HCT116 (cell line): ENCODE measurements around the gene ZNF493. TPM values are rescaled to one million over a fixed set of nuclear protein-coding genes. Genes with fewer than 3 reads are reported as not detected.

ENCODE experiments used
- ATAC-seq: fragments of 200-7000 bp; cut with Tn5 transposase; 2 replicates; pipeline ENCODE4 v1.9.1; 2020; ENCODE audit warnings: mild to moderate bottlenecking, moderate library complexity
- BruUV-seq: library from RNA; stranded (reverse); fragments of 400-500 nt; replicated peaks from 2 replicates; lab custom pipeline; 2021; lab: Mats Ljungman, UMichigan
- CTCF ChIA-PET: fragments of 300-600 bp; sonication (Branson Sonifier 250); formaldehyde crosslinking; loops from one replicate; lab custom pipeline; 2021; ENCODE audit warnings: antibody characterized with exemption; lab: Charles Lee
- POLR2A ChIA-PET: fragments of 300-600, 350-600 bp; sonication (Branson Sonifier 250); formaldehyde crosslinking; loops from one replicate; lab custom pipeline; 2021; ENCODE audit warnings: antibody characterized with exemption; lab: Charles Lee
- RAD21 ChIA-PET, 2 experiments: fragments of 300-600 bp; sonication (Branson Sonifier 250); formaldehyde crosslinking; loops; one replicate each; lab custom pipeline; 2023; ENCODE audit warnings: low total read pairs in 2 of 2; ENCODE audit not compliant: uncharacterized antibody in 2 of 2, unreplicated experiment in 2 of 2, low non-redundant PET in 1 of 2; lab: Charles Lee
- DNase-seq: peaks from one replicate; pipeline ENCODE4 v3.0.0-alpha.2; 2010; ENCODE audit warnings: low read depth, low spot score
- H2AFZ ChIP-seq: fragments of 200-600 bp; shearing (Covaris generic), sonication (generic); 2 replicates; pipeline ENCODE4 v1.6.1; 2017; ENCODE audit warnings: low read depth, mixed run types, mixed read lengths, antibody characterized with exemption, low read length; ENCODE audit not compliant: poor library complexity, severe bottlenecking
- H3K27ac ChIP-seq: 2 replicates; pipeline ENCODE4 v1.5.1; 2012; ENCODE audit warnings: low read depth, low read length
- H3K27me3 ChIP-seq: fragments of 200-600 bp; sonication (generic); 2 replicates; pipeline ENCODE4 v1.6.1; 2016; ENCODE audit warnings: mixed run types, low read length, mixed read lengths; ENCODE audit not compliant: insufficient read depth
- H3K36me3 ChIP-seq, 2 experiments: fragments of 200-500 bp in 1 of 2; fragments of 200-600 bp in 1 of 2; sonication (Bioruptor generic) in 1 of 2; sonication (generic) in 1 of 2; 2 replicates each; pipeline versions ENCODE4 v1.5.1 to v1.6.1; 2014 to 2016; ENCODE audit warnings: low read length in 2 of 2, inconsistent platforms in 1 of 2, mixed read lengths in 1 of 2, mixed run types in 1 of 2; ENCODE audit not compliant: insufficient read depth in 2 of 2, control insufficient read depth in 1 of 2
- H3K4me1 ChIP-seq, 2 experiments: fragments of 200-600 bp in 1 of 2; sonication (generic) in 1 of 2; 2 replicates each; pipeline versions ENCODE4 v1.5.1 to v1.6.1; 2012 to 2017; ENCODE audit warnings: low read length in 2 of 2, inconsistent platforms in 1 of 2, mild to moderate bottlenecking in 1 of 2, mixed read lengths in 1 of 2, mixed run types in 1 of 2, moderate library complexity in 1 of 2; ENCODE audit not compliant: insufficient read depth in 2 of 2, control insufficient read depth in 1 of 2
- H3K4me2 ChIP-seq: fragments of 200-600 bp; sonication (generic); 2 replicates; pipeline ENCODE4 v1.6.1; 2017; ENCODE audit warnings: mixed run types, low read length, mixed read lengths
- H3K4me3 ChIP-seq, 2 experiments: fragments of 200-600 bp in 1 of 2; sonication (generic) in 1 of 2; replicated peaks in 1 of 2; 2 replicates each; pipeline ENCODE4 v1.5.1; 2011 to 2016; ENCODE audit warnings: low read length in 2 of 2, control low read depth in 1 of 2, low read depth in 1 of 2, mild to moderate bottlenecking in 1 of 2, mixed read lengths in 1 of 2, mixed run types in 1 of 2
- H3K79me2 ChIP-seq: fragments of 200-600 bp; sonication (generic); 2 replicates; pipeline ENCODE4 v1.6.1; 2017; ENCODE audit warnings: mild to moderate bottlenecking, mixed run types, low read length, moderate library complexity, mixed read lengths; ENCODE audit not compliant: insufficient read depth
- H3K9ac ChIP-seq: fragments of 200-600 bp; sonication (generic); 2 replicates; pipeline ENCODE4 v1.6.1; 2016; ENCODE audit warnings: low read length, mixed read lengths
- H3K9me2 ChIP-seq: fragments of 200-600 bp; sonication (generic), shearing (Covaris generic); 2 replicates; pipeline ENCODE4 v1.6.1; 2017; ENCODE audit warnings: mixed run types, mild to moderate bottlenecking, moderate library complexity; ENCODE audit not compliant: insufficient read depth
- H3K9me3 ChIP-seq, 2 experiments: fragments of 200-500 bp in 1 of 2; fragments of 200-600 bp in 1 of 2; sonication (Bioruptor generic) in 1 of 2; sonication (generic) in 1 of 2; 2 replicates each; pipeline ENCODE4 v1.6.1; 2014 to 2017; ENCODE audit warnings: low read length in 2 of 2, mixed read lengths in 2 of 2, inconsistent platforms in 1 of 2, low read depth in 1 of 2, mild to moderate bottlenecking in 1 of 2, mixed run types in 1 of 2, moderate library complexity in 1 of 2; ENCODE audit not compliant: control insufficient read depth in 1 of 2, insufficient read depth in 1 of 2
- H4K20me1 ChIP-seq: fragments of 200-600 bp; sonication (generic), shearing (Covaris generic); 2 replicates; pipeline ENCODE4 v1.6.1; 2017; ENCODE audit warnings: mixed run types, mild to moderate bottlenecking, moderate library complexity; ENCODE audit not compliant: insufficient read depth
- JUND ChIP-seq: IDR thresholded peaks from 2 replicates; pipeline ENCODE4 v1.6.1; 2012
- POLR2A ChIP-seq: IDR thresholded peaks from 2 replicates; pipeline ENCODE4 v1.7.0; 2011; ENCODE audit warnings: borderline replicate concordance; ENCODE audit not compliant: insufficient read depth, insufficient read length; ENCODE audit errors: extremely low read depth
- SIN3A ChIP-seq: IDR thresholded peaks from 2 replicates; pipeline ENCODE4 v1.6.1; 2012; ENCODE audit warnings: low read depth
- TCF7L2 ChIP-seq: IDR thresholded peaks from 2 replicates; pipeline ENCODE4 v1.7.0; 2011; ENCODE audit warnings: borderline replicate concordance, inconsistent platforms; ENCODE audit not compliant: insufficient read depth, insufficient read length; ENCODE audit errors: extremely low read depth
- YY1 ChIP-seq: IDR thresholded peaks from 2 replicates; pipeline ENCODE4 v1.6.1; 2011; ENCODE audit warnings: low read length, low read depth, moderate library complexity, mild to moderate bottlenecking; ENCODE audit not compliant: insufficient replicate concordance; ENCODE audit errors: extremely low read depth
- ZNF274 ChIP-seq: fragments of 200-500 bp; sonication (Bioruptor generic); IDR thresholded peaks from 2 replicates; pipeline ENCODE4 v1.6.1; 2014; ENCODE audit warnings: mild to moderate bottlenecking, low read depth, low read length, inconsistent platforms
- intact Hi-C: fragments of 100-400 bp; cut with micrococcal nuclease; formaldehyde crosslinking; loops from 2 replicates; pipeline ENCODE4 v1.10.0; 2022
- total RNA-seq: library from RNA; stranded (reverse); gene quantifications from one replicate; pipeline ENCODE4 v1.2.1, GENCODE V29; 2021; ENCODE audit not compliant: unreplicated experiment
- TF ChIP-seq, protein P1 (sequence below), 3 experiments: fragments of 200-600 bp in 1 of 3; sonication (generic) in 1 of 3; IDR thresholded peaks in 2 of 3; conservative IDR thresholded peaks in 1 of 3; 2 replicates each; pipeline ENCODE4 v1.5.1; 2012 to 2017; ENCODE audit warnings: low read depth in 2 of 3, low read length in 2 of 3, antibody characterized with exemption in 1 of 3, borderline replicate concordance in 1 of 3, control low read depth in 1 of 3, mild to moderate bottlenecking in 1 of 3, mixed read lengths in 1 of 3, mixed run types in 1 of 3, moderate library complexity in 1 of 3; ENCODE audit not compliant: insufficient read depth in 1 of 3
- TF ChIP-seq, protein P2 (sequence below): IDR thresholded peaks from 2 replicates; pipeline ENCODE4 v1.6.1; 2012
- TF ChIP-seq, protein P3 (sequence below): IDR thresholded peaks from 2 replicates; pipeline ENCODE4 v1.6.1; 2012

ZNF493 gene
- total RNA-seq, 1 experiment from 2014 or later, result 2.2 TPM

DNA sequence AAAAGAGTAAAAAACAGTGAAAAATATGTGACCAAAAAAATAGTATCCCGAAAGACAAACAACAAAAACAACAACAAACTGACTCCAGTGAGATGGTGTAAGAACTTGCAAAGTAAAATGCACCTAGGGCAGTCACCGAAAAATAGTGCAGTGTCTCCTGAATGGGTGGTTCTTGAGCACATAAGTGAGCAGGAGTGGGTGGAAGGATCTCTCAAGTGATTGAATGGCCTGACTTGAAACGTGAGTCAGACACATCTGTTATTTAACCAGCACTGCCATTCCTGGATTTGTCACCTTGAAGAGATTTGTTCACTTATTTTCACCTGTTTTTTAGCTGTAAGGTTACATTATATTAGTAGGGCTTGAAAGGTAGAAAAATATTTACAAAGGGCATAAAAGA, 34.6 kb upstream of the ZNF493 start (continued):
- TF ChIP-seq, protein P1, sequence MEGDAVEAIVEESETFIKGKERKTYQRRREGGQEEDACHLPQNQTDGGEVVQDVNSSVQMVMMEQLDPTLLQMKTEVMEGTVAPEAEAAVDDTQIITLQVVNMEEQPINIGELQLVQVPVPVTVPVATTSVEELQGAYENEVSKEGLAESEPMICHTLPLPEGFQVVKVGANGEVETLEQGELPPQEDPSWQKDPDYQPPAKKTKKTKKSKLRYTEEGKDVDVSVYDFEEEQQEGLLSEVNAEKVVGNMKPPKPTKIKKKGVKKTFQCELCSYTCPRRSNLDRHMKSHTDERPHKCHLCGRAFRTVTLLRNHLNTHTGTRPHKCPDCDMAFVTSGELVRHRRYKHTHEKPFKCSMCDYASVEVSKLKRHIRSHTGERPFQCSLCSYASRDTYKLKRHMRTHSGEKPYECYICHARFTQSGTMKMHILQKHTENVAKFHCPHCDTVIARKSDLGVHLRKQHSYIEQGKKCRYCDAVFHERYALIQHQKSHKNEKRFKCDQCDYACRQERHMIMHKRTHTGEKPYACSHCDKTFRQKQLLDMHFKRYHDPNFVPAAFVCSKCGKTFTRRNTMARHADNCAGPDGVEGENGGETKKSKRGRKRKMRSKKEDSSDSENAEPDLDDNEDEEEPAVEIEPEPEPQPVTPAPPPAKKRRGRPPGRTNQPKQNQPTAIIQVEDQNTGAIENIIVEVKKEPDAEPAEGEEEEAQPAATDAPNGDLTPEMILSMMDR (IDR thresholded peaks at IDR 0.05 in 2 of 3, conservative IDR thresholded peaks at IDR 0.05 in 1 of 3; ENCODE audit: borderline replicate concordance in 1 of 3, insufficient read depth in 1 of 3, low read depth in 2 of 3, low read length in 2 of 3), result no peak
- TF ChIP-seq SIN3A (no peak), TCF7L2 (no peak)
- TF ChIP-seq, protein P2, sequence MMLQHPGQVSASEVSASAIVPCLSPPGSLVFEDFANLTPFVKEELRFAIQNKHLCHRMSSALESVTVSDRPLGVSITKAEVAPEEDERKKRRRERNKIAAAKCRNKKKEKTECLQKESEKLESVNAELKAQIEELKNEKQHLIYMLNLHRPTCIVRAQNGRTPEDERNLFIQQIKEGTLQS, result no peak
- TF ChIP-seq, protein P3, sequence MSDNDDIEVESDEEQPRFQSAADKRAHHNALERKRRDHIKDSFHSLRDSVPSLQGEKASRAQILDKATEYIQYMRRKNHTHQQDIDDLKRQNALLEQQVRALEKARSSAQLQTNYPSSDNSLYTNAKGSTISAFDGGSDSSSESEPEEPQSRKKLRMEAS, result no peak
- TF ChIP-seq, all 23 proteins: peak for 0

- no peak overlapping the region for H3K4me3 ChIP-seq
- no peaks in the 10 kb centered on the region for H4K20me1 ChIP-seq
- peaks cover 5 to 6% of the 10 kb centered on the region in 2 experiments; a peak in 2 of 4 replicates for H3K36me3 ChIP-seq
- BruUV-seq, result no TSS peak
- ATAC-seq, result no peak
- no peaks in the 10 kb centered on the region for H3K79me2 ChIP-seq
- ChIA-PET POLR2A (no interaction called here), CTCF (no interaction called here), RAD21 (no interaction called here)
- no peak overlapping the region for H2AFZ ChIP-seq
- H3K9ac ChIP-seq, result no peak overlapping the region
- no peaks in the 10 kb centered on the region for H3K27me3 ChIP-seq
- H3K27ac ChIP-seq, result no peak overlapping the region
- DNase-seq, result no peak
- H3K4me1 ChIP-seq, result no peaks in the 10 kb centered on the region
- TF ChIP-seq ZNF274, result peak; percentile 76
- no peak for TF ChIP-seq YY1
- TF ChIP-seq, protein P1 (IDR thresholded peaks at IDR 0.05 in 2 of 3, conservative IDR thresholded peaks at IDR 0.05 in 1 of 3; ENCODE audit: borderline replicate concordance in 1 of 3, insufficient read depth in 1 of 3, low read depth in 2 of 3, low read length in 2 of 3), result no peak
- no peak for TF ChIP-seq JUND
- TF ChIP-seq POLR2A, result no peak
- peaks cover 19 to 48% of the 10 kb centered on the region in 2 experiments for H3K9me3 ChIP-seq
- no peaks in the 10 kb centered on the region for H3K9me2 ChIP-seq
- intact Hi-C loops, result no loop called here
- no peak overlapping the region for H3K4me2 ChIP-seq
These were observed 12.9 kb upstream of the ZNF493 start for GRCh38 chr19:21383980-21384582.
